Peyer's patch (tissue), 4 donors: ENCODE results near the gene ZBTB20.

Source experiments
- CTCF ChIP-seq, 6 experiments: fragments of 450-650 bp in 4 of 6; fragments of 200-600 bp in 2 of 6; sonication (generic) in 1 of 6; IDR thresholded peaks; one replicate each; pipeline ENCODE4 v1.5.1; 2017 to 2019; ENCODE audit warnings: antibody characterized with exemption in 6 of 6, mild to moderate bottlenecking in 3 of 6, moderate library complexity in 1 of 6
- POLR2A ChIP-seq, 2 donors: fragments of 450-650 bp; IDR thresholded peaks; one replicate each; pipeline ENCODE4 v1.5.1; 2017; ENCODE audit warnings: antibody characterized with exemption in 2 of 2, mild to moderate bottlenecking in 2 of 2, moderate library complexity in 2 of 2

DNA sequence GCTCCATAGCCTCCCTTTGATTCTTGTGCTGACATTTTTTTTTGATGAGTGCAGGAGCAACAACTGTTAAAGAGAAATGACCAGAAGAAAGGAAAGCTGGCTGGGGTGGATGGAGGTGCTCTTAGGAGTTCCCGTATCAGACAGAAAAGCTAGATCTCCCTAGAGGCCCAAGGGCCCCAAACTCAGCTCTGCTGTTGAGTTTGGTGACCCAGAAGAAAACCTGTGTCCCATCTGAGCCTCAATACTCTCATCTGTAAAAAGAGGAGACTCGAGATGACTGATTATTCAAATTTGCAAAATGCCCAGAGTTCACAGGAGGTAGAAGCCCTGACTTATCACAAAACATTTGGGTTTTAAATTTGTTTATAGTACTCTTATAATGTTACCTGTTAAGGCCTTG is 710.9 kb downstream of the ZBTB20 start:
- TF ChIP-seq CTCF (IDR thresholded peaks at IDR 0.05): no peak
- no peak for TF ChIP-seq POLR2A (IDR thresholded peaks at IDR 0.05)
